KOPT-K1 (cell line): ENCODE measurements around the gene ZNF232.
"Not testable (repeated sequence)": the region's sequence is repeated elsewhere in the genome, so short reads cannot be mapped to it uniquely, and the experiment has no call there.

Source experiments
- H3K27ac ChIP-seq: fragments of 200-600 bp; sonication (generic); 2 replicates; pipeline ENCODE4 v1.5.1; 2016; ENCODE audit warnings: antibody characterized with exemption, mild to moderate bottlenecking, low read depth, low read length; ENCODE audit not compliant: poor library complexity, severe bottlenecking
- H3K36me3 ChIP-seq: fragments of 200-600 bp; sonication (generic); 2 replicates; pipeline ENCODE4 v1.5.1; 2017; ENCODE audit warnings: antibody characterized with exemption, mild to moderate bottlenecking, low read length, moderate library complexity; ENCODE audit not compliant: insufficient read depth
- H3K9me3 ChIP-seq: fragments of 200-600 bp; sonication (generic); 2 replicates; pipeline ENCODE4 v1.5.1; 2017; ENCODE audit warnings: antibody characterized with exemption, low read length, mild to moderate bottlenecking; ENCODE audit not compliant: insufficient read depth, poor library complexity, severe bottlenecking

The ZNF232 gene

GRCh38 chr17:5080591-5080990 lies 31.1 kb downstream of the ZNF232 start:
- Histone ChIP-seq H3K36me3 (no peaks in the 10 kb centered on the region), H3K27ac (no peak overlapping the region), H3K9me3 (peaks cover 12% of the 10 kb centered on the region)

DNA sequence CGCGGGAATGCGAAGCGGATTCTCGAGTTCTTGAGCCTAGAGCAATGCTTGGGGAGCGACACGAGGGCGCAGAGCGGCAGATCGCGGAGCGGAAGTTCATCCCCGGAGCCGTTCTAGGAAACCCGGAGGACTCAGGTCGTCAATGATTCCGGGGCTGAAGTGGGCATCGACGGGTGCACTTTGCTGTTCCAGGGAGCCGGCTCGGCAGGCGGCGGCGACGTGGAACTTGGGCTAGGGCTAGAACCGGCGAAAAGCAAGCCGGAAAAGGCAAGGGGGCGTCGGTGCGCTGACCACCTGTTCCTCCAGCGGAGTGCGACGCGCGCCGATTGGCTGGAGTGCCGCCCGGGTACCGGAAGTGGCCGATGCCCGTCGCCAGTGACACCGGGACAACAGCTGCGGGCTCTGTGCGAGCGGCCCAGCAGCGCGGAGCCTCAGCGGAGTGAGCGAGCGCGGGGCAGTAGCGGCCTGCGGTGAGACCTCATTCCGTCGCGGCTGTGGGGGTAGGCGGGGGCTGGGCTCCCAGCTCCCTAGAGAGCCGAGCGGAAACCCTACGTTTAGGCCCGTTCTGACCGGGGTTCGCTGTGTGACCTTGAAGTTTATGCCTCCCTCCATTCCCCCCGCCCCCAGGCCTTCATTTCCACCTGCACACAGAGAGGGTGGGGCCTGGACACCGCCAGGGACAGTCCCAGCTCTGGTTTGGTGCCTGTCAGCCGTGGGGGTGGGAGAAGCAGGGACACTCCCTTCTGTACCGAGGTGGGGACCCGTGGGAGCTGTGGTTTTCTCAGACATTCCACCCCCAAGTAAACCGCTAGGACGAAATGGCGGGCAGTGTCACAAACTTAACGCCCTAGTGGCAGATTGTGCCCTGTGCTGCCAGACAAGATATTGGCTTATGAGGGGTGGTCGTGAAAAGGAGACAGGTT lies 33.3 kb downstream of the ZNF232 start, which contains the start of gene ZFP3:
Gene ZFP3, plus strand, starts transcription at position 362 of the 923 bp plus-strand sequence. CDS start 13,038 bp downstream, outside the sequence.
- peak within 1 kb of the TSS; percentile 31 for H3K27ac ChIP-seq
- H3K9me3 ChIP-seq: no peaks in the 10 kb centered on the region
- no peaks in the 10 kb centered on the region for H3K36me3 ChIP-seq

DNA sequence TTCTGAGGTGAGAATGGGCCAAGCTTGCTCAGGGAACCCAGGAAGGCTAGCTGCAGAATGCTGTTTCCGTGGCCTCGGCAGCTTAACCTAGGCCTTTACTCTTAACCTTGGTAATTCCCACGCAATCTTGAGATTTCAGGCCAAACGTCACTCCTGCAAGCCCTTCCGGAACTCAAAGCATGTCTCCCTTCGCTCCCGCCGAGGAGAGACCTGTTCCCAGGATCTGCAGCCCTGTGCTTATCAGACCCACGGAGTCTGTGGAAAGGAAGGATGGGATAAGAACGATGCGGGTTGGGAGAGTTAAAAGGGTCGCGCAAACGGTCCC lies 33.9 kb downstream of the ZNF232 start:
- Histone ChIP-seq H3K9me3 (no peaks in the 10 kb centered on the region), H3K36me3 (no peaks in the 10 kb centered on the region), H3K27ac (no peak overlapping the region)

DNA sequence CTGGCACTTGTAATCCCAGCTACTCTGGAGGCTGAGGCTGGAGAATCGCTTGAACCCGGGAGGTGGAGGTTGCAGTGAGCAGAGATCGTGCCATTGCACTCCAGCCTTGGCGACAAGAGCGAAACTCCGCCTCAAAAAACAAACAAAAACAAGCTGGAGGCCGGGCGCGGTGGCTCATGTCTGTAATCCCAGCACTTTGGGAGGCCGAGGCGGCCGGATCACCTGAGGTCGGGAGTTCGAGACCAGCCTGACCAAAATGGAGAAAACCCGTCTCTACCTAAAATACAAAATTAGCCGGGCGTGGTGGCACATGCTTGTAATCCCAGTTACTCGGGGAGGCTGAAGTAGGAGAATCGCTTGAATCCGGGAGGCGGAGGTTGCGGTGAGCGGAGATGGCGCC lies 34.4 kb downstream of the ZNF232 start:
- H3K9me3 ChIP-seq, H3K27ac ChIP-seq, H3K36me3 ChIP-seq: not testable (repeated sequence)

- not testable (repeated sequence) for H3K27ac ChIP-seq, H3K36me3 ChIP-seq, H3K9me3 ChIP-seq
Measured at GRCh38 chr17:5075472-5075871, 36.2 kb downstream of the ZNF232 start.

GRCh38 chr17:5069724-5070123 lies 42.0 kb downstream of the ZNF232 start:
- no peak overlapping the region for H3K27ac ChIP-seq

DNA sequence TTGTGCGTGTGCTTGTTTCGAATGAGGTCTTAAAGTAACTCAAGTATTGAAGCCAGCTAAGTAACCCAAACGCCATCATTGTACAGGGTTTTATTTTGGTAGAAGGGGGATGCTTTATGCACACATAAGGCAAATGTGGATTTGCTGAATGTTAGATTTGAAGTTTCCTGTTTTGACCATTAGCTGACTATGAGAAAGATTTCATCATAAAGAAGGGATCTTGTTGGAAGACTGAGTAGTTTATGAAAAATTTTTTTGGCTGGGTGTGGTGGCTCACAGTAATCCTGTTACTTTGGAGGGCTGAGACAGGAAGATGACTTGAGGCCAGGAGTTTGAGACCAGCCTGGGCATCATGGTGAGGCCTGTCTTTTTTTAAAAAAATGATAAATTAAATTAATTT lies 43.4 kb downstream of the ZNF232 start:
- no peak overlapping the region for H3K27ac ChIP-seq
- no peaks in the 10 kb centered on the region for H3K9me3 ChIP-seq
- H3K36me3 ChIP-seq: no peaks in the 10 kb centered on the region

More at GRCh38 chr17:5069724-5070123, 42.0 kb downstream of the ZNF232 start:
- no peaks in the 10 kb centered on the region for H3K9me3 ChIP-seq
- H3K36me3 ChIP-seq: no peaks in the 10 kb centered on the region

- H3K9me3 ChIP-seq: no peaks in the 10 kb centered on the region
- H3K27ac ChIP-seq: no peak overlapping the region
- H3K36me3 ChIP-seq: no peaks in the 10 kb centered on the region
Measured at GRCh38 chr17:5065227-5065744, 46.4 kb downstream of the ZNF232 start.
